Mucosa of descending colon (tissue), 3 donors: ENCODE data around the gene IYD. TPM values are rescaled to one million over a fixed set of nuclear protein-coding genes. Genes with fewer than 3 reads are reported as not detected.
A peak's percentile ranks its signal among the peaks of the same experiment; 100 is the strongest.

ENCODE experiments used
- ATAC-seq: fragments of 200-7000 bp; cut with Tn5 transposase; one replicate; pipeline ENCODE4 v1.9.1; 2020; ENCODE audit warnings: mild to moderate bottlenecking, moderate library complexity
- DNase-seq, 3 donors: peaks; one replicate each; pipeline ENCODE4 v3.0.0-alpha.2; 2020
- H3K36me3 ChIP-seq: fragments of 200-600 bp; one replicate; pipeline ENCODE4 v1.8.0; 2021; ENCODE audit warnings: low read depth, mild to moderate bottlenecking
- H3K4me1 ChIP-seq: fragments of 200-600 bp; one replicate; pipeline ENCODE4 v1.8.0; 2021; ENCODE audit warnings: low read depth, mild to moderate bottlenecking
- H3K4me3 ChIP-seq: fragments of 200-600 bp; one replicate; pipeline ENCODE4 v1.8.0; 2021; ENCODE audit warnings: mild to moderate bottlenecking
- H3K9me3 ChIP-seq: fragments of 200-600 bp; one replicate; pipeline ENCODE4 v1.8.0; 2021; ENCODE audit warnings: mild to moderate bottlenecking
- intact Hi-C, 2 donors: fragments of 100-400 bp; cut with DNase I in 1 of 2; cut with micrococcal nuclease in 1 of 2; formaldehyde crosslinking; loops; one replicate each; pipeline versions ENCODE4 v1.11.0 to v1.11.1; 2022; cut with DNase I, micrococcal nuclease
- total RNA-seq, 3 donors: library from RNA; stranded (reverse); fragmentation: NEBNext Ultra II Directional in 2 of 3; extraction: Animal tissue kit (Norgen Biotek cat#: 25700) in 2 of 3; gene quantifications; one replicate each; pipeline versions ENCODE4 v1.2.1 to v1.2.4, GENCODE V29; 2021 to 2023
- TF ChIP-seq, protein P1 (sequence below): fragments of 200-600 bp; IDR thresholded peaks from one replicate; pipeline ENCODE4 v1.8.0; 2022; ENCODE audit warnings: antibody characterized with exemption, mild to moderate bottlenecking
- donor health status: DM: no; HTN: no; CAD: no; lungs with moderate emphysema.
- donor health status: DM: no; HTN: no; CAD: no.
- donor health status: DM: no; HTN: yes; CAD: no.

Gene IYD
- total RNA-seq, 3 donors from 2014 or later, result 7.5 to 25.3 (median 15.3) TPM

- Histone ChIP-seq H3K4me3 (no peak overlapping the region), H3K9me3 (no peaks in the 10 kb centered on the region), H3K36me3 (no peaks in the 10 kb centered on the region), H3K4me1 (no peaks in the 10 kb centered on the region)
- DNase-seq (no peak), ATAC-seq (no peak)
- TF ChIP-seq, protein P1, sequence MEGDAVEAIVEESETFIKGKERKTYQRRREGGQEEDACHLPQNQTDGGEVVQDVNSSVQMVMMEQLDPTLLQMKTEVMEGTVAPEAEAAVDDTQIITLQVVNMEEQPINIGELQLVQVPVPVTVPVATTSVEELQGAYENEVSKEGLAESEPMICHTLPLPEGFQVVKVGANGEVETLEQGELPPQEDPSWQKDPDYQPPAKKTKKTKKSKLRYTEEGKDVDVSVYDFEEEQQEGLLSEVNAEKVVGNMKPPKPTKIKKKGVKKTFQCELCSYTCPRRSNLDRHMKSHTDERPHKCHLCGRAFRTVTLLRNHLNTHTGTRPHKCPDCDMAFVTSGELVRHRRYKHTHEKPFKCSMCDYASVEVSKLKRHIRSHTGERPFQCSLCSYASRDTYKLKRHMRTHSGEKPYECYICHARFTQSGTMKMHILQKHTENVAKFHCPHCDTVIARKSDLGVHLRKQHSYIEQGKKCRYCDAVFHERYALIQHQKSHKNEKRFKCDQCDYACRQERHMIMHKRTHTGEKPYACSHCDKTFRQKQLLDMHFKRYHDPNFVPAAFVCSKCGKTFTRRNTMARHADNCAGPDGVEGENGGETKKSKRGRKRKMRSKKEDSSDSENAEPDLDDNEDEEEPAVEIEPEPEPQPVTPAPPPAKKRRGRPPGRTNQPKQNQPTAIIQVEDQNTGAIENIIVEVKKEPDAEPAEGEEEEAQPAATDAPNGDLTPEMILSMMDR, result no peak
- intact Hi-C loops, result loop anchor here in 1 of 2 donors (5.0 kb wide), 1 partner anchor 251 kb away; no protein-coding TSS in a partner anchor
These were observed 35.8 kb upstream of the IYD start for GRCh38 chr6:150332939-150333584.

GRCh38 chr6:150333585-150333941 lies 35.2 kb upstream of the IYD start:
- Histone ChIP-seq H3K4me3 (no peak overlapping the region), H3K4me1 (no peaks in the 10 kb centered on the region), H3K9me3 (no peaks in the 10 kb centered on the region), H3K36me3 (no peaks in the 10 kb centered on the region)
- DNase-seq (no peak), ATAC-seq (no peak)
- intact Hi-C loops, result loop anchor here in 1 of 2 donors (5.0 kb wide), 1 partner anchor 251 kb away; no protein-coding TSS in a partner anchor
- TF ChIP-seq, protein P1, result no peak

DNA sequence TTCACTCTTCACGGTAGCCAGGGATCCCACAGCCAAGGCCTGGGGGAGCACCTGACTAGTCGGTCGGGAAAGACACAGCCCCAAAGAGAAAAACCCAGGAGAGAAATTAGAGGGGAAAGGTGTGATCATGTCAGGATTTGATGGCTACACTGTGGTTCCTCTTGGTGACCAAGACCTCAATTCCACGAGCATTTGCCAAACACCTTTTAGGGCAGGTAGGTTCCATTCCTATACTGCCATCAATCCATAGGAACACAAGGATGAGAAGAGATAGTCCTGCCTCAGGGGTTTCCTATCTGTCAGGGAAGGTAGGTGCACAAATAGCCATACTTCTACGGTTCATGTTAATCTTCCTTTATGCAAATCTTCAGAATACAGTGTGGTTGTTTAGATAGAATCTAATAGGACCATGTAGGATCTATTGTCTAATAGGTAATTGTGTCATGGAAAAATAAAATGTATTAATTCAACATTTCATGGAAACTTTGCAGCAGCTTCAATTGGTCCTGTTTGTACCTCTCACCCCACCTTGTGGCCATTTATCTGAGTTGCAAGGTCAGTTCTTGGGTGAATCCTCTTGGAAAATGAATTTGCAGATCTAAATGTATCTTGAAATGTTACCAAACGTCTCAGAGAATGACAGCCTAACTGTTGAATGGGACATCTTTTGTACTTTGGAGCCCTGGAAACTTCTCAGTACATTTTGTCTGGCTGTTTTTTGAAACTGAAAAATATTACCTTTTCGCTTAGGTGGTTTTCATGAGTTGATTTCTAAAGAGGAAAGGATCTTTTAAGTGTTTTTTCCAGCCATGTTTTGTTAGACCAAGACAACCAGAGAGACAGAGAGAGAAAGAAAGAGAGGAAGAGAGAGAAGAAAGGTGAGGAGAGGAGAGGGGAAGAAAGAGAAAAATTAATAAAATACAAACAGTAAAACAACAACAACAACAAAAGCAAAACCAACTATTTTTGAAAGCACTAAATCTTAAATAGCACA lies 33.7 kb upstream of the IYD start:
- DNase-seq, result peak in 1 of 3 donors; percentile 79
- Histone ChIP-seq H3K4me3 (no peak overlapping the region), H3K4me1 (no peaks in the 10 kb centered on the region), H3K36me3 (no peaks in the 10 kb centered on the region), H3K9me3 (no peaks in the 10 kb centered on the region)
- peak; percentile 57 for ATAC-seq
- intact Hi-C loops, result loop anchor here (5.0 kb wide), 1 partner anchor 253 kb away; no protein-coding TSS in a partner anchor
- TF ChIP-seq, protein P1, result peak; percentile 30

DNA sequence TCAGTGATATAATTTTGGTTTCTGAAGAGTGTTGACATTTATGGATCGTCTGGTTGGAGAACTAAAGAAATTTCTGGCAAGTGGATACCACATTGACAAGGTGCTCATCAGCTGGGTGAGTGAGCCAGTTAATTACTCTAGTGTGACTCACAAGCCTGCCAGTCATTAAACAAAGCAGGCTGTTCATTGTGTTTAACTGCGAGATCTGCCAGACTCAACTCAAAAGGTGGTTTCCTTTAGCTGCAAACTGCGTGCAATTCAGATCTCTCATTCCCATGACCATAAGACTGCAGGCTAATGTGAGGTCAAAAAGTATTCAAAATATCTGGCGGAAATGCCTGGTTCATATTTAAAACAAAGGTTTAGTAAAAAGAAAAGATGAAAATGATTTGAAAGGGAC lies 32.5 kb upstream of the IYD start:
- intact Hi-C loops, result loop anchor here in 1 of 2 donors (5.0 kb wide), 1 partner anchor 254 kb away; no protein-coding TSS in a partner anchor
- TF ChIP-seq, protein P1, result no peak

DNA sequence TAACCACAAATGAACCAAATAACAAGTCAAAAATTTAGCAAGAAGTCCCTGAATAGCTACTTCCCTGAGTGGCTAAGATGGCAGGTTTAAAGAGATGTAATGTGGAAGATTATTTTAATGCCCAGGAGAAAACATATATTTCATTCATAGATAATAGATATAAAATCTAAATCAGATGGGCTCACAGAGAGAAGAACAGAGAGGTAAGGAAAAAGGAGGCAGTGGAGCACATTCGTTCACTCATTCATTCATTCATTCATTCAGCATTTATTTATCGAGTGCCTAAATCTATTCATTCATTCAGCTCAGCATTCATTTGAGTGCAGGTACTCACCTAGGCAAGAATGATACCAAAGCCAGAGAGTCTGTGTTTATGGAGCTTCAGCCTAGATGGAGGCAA lies 32.1 kb upstream of the IYD start:
- intact Hi-C loops, result loop anchor here in 1 of 2 donors (5.0 kb wide), 1 partner anchor 254 kb away; no protein-coding TSS in a partner anchor
- ATAC-seq, result no peak
- Histone ChIP-seq H3K36me3 (no peaks in the 10 kb centered on the region), H3K4me3 (no peak overlapping the region), H3K9me3 (no peaks in the 10 kb centered on the region), H3K4me1 (no peaks in the 10 kb centered on the region)
- TF ChIP-seq, protein P1, result no peak
- DNase-seq, result no peak

More for the DNA sequence above, 32.5 kb upstream of the IYD start:
- DNase-seq (peak in 1 of 3 donors; percentile 34), ATAC-seq (peak; percentile 94)
- H3K36me3 ChIP-seq, result no peaks in the 10 kb centered on the region
- H3K4me3 ChIP-seq, result no peak overlapping the region
- H3K4me1 ChIP-seq, result no peaks in the 10 kb centered on the region
- no peaks in the 10 kb centered on the region for H3K9me3 ChIP-seq
